CD4-positive, alpha-beta T cell treated with Interleukin-6 for 4 hours (primary cell): ENCODE measurements around the gene IL12A.
A peak's percentile ranks its signal among the peaks of the same experiment; 100 is the strongest.

Experiments
- DNase-seq: peaks from one replicate; pipeline ENCODE4 v3.0.0-alpha.2; 2020; ENCODE audit warnings: mixed read lengths

Gene IL12A

DNA sequence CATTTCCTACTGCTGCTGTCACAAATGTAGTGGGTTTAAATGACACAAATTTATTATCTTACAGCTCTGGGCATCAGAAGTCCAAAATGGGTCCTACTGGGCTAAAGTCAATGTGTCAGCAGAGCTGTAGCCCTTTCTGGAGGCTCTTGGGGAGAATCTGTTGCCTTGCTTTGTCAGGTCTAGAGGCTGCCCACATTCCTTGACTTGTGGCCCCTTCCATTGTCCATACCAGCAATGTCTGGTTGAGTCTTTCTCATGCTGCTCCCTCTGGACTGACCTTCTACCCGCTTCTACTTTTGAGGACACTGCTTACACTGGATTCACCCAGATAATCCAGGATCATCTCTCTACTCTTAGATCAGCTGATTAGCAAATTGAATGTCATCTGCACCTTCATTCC is 3.0 kb downstream of the IL12A start:
- DNase-seq, result no peak

- DNase-seq, result no peak
Observed at GRCh38 chr3:159992589-159992988, 4.0 kb downstream of the IL12A start.

GRCh38 chr3:159994182-159994581 is 5.5 kb downstream of the IL12A start:
- no peak for DNase-seq

DNA sequence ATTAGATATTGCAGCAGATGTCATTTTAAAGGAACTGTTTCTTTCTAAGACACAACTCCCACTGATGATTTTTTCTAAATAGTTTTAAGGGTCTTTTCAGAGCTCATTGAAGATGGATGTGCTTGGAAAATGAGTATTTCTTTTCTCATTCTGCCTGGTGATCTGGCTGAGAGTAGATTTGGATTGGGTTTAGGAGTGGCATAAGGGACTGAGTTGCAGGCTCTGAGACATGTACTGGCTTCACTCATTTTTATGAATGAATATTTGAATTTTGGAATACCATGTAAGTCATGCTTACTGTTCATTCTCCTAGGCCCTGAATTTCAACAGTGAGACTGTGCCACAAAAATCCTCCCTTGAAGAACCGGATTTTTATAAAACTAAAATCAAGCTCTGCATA is 6.5 kb downstream of the IL12A start:
- no peak for DNase-seq

DNA sequence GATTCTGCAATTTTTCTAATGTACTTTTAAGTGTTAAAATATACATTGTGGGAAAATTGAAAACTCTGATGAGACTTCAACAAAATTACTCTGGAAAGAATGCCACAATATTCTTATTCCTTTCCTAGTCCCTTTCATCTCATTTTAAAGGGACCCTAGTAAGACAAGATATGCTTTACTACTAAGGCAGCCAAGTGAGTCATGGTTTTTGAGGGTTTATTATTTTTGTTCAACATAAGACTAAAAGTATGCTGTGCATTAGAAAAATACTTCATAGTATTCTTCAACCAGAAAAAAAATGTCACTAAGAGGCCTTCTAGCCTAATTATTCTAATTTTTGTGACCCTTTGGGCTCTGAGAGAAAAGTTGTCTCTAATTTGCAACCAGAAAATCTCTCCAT is 7.4 kb downstream of the IL12A start:
- DNase-seq, result no peak

DNA sequence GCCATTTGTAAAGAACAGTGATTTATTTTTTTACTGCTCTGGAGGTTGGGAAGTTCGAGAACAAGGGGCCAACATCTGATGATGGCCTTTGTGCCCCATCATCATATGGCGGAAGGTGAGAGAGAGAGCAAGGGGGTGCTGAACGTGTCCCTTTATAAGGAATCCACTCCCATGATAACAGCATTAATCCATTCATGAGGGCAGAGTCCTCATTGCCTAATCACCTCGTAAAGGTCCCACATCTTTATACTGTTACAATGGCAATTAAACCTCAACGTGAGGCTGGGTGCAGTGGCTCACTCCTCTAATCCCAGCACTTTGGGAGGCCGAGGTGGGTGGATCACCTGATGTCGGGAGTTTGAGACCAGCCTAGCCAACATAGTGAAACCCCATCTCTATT is 8.3 kb downstream of the IL12A start:
- no peak for DNase-seq

DNA sequence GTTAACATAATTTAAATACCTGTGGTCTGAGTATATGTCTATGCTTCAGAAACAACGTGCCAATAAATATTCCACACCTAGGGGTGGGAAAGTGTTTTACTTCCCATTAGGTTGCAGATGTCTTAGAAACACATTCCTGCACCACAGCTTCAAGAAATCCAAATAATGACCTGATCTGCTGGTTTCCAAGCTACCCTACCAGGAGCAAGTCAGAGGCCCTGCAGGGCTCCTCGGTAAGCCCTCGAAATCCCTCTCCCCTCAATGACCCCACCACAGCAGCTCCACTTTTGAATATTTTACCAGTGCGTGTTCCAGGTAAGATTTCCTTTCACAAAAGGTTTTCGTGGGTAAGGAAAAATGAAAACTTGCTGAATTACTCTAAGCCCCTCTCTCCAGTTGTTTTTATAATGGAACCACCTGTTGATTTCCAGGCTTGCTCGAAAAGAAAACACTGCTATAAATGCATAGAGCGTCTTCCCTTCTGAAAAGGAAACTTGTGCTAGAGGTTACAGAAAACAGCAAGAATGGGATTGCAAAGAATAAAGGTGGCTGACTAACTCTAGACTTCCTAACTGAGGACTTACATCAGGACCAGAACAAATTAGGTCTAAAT is 12.6 kb downstream of the IL12A start:
- DNase-seq, result no peak

DNA sequence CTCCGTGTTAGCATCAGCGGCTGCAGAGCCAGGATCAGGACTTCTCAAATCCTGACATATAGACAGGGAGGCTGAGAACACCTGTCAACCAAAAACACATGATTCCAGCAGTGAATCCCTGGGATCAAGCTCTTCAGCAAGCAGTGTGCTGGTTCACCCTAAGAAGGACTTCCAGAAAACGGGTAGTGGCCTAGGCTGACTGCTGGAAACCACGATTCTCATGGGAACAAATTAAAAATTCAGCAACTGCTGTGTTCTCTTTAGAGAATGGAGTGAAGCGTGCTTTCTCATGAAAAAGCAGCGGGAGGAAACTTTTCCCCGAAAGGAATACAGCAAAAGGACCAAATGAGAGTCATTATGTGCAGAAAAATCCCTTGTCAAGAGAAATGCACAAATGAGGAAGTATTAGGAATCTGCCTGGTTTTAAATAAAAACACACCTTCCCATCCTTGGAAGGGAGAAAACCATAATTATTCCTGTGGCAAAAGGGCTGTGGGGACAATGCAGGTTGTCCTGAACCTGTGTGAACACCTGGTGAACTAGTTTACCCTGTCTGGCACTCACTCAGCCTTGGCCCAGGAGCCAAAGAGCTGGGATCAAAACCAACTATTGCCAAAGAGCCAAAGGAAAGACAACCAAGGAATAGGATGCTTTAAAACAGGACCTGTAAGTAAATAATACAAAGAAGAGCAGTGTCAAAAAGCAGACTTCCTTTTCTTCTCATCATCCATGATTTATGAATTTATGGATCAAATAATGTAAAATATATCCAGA is 13.4 kb downstream of the IL12A start:
- DNase-seq, result no peak

DNA sequence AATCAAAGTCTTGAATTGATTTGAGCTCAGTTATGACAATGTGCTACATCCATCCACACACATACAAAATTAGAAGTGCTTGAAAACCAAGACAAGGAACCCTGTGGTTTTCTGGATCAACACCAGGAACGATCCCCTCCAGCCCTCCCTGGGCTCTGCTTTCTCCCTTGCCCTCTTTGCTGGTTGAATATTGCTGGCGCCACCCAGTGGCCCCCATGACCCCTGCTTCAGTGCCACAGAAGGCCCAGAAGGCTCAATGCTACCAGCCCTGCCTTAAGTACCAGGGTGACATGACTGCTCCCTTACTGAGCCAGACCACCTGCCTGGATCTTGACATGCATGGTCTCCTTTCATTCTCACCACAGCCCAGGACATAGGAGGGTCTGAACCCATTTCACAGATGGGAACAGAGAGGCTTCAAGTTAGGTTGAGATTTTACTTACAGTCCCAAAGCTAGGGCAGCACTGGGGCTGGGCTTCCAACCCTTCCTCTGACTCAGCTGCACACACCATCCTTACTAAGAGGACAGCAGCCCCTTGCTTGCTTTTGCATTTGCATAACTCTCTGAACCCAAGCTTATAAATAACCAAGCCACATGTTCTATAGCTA is 15.0 kb downstream of the IL12A start:
- DNase-seq, result peak; percentile 41

DNA sequence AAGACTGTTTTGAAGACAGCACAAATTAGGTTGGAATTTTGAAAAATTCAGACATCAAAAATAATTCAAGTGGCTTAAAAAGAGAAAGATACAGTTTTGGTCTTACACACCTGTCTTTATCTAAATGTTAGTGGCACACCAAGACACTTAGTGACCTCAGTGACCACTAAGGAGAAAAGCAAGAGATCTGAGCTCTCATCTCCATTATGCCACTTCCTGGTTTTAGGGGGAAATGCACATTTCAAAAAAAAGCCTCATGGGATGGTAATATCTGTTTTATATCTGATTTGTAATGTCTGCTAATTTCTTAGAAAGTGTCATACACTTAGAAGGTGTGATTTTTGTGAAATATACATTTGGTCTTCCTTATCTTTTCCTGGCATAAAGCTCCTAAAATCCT is 16.4 kb downstream of the IL12A start:
- no peak for DNase-seq

DNA sequence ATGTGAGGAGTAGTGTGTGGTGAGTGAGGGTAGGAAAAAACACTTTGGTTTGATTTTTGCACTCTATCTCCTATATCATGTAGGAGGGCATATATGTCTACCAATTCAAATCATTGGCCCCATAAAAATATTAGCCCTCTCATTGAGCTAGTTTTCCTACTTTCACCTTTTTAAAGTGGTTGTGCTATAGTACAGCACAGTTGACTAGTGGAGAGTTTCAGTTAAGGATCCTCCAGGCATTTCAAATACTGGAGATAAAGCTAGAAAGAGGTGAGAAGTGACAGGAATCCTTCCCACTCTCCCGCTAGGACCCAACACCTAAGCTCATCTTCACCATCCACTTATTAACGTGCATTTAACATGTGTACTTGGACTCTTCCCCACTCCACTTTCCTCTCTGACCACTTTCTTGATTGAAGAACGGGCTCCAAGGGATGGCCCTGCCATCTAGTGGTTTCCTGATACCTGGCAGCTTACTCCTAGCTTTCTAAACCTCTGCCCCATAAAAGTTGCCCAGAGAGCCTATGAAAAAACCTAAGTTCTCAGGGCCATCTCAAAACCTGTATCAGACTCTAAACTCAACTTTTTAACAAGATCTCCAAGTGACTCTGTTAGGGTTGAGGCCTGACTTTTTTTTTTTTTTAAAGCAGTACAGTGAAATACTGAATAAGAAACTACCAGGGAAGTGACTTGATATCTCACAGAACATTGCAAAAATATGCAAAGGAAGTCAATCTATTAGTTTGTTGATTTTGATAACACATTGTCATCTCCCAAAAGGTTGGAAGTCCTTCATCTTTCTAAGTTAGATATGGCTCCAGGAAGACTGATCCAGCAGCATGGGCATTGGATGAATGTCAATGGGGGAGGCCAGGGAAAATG is 17.9 kb downstream of the IL12A start:
- no peak for DNase-seq

- no peak for DNase-seq
Observed at GRCh38 chr3:160008961-160009360, 20.3 kb downstream of the IL12A start.

- no peak for DNase-seq
Observed at GRCh38 chr3:160009525-160009924, 20.9 kb downstream of the IL12A start.

DNA sequence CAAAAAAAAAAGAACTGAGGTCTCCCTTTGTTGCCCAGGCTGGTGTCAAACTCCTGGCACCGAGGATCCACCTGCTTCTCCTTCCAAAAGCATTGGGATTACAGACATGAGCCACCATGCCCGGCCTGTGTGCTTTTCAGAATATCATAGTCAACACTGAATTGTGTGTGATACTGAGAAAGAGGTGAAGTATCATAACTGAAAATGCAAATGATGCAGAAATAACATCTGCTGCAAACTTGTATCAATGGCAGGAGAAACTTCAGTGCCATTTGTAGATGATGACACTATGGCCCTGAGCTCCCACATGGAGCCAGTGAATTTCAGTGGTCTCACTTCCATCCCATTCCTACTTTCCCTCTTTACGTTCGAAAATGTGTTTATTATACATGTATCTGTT is 21.9 kb downstream of the IL12A start:
- no peak for DNase-seq

GRCh38 chr3:160012108-160012507 is 23.5 kb downstream of the IL12A start:
- no peak for DNase-seq

- DNase-seq, result no peak
Observed at GRCh38 chr3:160016972-160017371, 28.3 kb downstream of the IL12A start.

GRCh38 chr3:160018959-160019358 is 30.3 kb downstream of the IL12A start:
- DNase-seq, result no peak

GRCh38 chr3:160020057-160020711 is 31.5 kb downstream of the IL12A start:
- no peak for DNase-seq

GRCh38 chr3:160022068-160022467 is 33.4 kb downstream of the IL12A start:
- DNase-seq, result no peak

- no peak for DNase-seq
Observed at GRCh38 chr3:160023476-160023875, 34.8 kb downstream of the IL12A start.

DNA sequence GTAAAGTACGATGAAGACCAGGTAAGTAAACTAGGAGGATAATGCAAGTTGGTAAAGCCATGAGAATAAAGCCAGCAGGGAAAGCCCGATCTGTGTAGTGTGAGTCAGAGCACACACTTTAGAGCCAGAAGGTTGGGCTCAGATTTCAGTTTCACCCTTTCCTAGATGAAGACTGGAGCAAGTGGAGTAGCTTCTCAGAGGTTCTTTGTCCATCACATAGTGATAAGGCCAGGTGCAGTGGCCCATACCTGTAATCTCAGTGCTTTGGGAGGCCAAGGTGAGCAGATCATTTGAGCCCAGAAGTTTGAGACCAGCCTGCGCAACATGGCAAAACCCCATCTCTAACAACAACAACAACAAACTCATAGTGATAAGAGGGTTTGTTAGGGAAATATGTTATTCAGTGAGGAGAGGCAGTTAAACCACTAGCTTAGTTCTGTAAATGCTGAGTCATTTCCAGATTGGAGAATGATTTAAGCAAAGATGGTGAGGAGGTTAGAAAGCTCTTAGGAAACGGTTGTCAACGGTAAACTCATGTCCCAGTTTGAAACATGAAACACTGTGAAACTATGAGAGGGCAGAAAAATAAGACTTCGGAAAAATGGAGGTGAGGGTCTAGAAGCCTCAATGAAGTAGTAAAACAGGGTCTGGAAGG is 39.0 kb downstream of the IL12A start:
- no peak for DNase-seq

DNA sequence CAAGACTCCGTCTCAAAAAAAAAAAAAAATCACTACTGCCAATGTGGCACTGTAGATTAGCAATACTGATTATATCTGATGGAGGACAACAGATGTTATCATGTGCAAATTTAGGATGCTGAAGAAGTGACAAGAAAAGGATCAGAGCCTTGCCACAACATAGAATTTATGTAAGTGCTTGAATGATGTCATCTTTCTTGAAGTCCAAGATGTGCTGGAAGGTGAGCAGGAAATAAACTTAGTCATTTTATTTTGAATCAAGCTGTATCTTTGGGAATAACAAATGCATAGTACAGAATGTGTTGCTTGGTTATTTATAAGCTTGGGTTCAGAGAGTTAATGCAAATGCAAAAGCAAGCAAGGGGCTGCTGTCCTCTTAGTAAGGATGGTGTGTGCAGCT is 47.1 kb downstream of the IL12A start:
- no peak for DNase-seq
